NB4 (cell line): ENCODE measurements around the gene ADGRL2.

ENCODE experiments used
- MAX ChIP-seq: IDR thresholded peaks from 2 replicates; pipeline ENCODE4 v1.6.1; 2011; ENCODE audit warnings: low read depth, low read length
- MYC ChIP-seq: IDR thresholded peaks from 2 replicates; pipeline ENCODE4 v1.6.1; 2011; ENCODE audit warnings: low read depth, low read length
- POLR2A ChIP-seq: IDR thresholded peaks from 2 replicates; pipeline ENCODE4 v1.6.1; 2011; ENCODE audit warnings: mild to moderate bottlenecking; ENCODE audit not compliant: insufficient read length; ENCODE audit errors: extremely low read depth
- TF ChIP-seq, protein P1 (sequence below): IDR thresholded peaks from one replicate; pipeline ENCODE4 v1.5.1; 2012; ENCODE audit warnings: low read depth, low read length

DNA sequence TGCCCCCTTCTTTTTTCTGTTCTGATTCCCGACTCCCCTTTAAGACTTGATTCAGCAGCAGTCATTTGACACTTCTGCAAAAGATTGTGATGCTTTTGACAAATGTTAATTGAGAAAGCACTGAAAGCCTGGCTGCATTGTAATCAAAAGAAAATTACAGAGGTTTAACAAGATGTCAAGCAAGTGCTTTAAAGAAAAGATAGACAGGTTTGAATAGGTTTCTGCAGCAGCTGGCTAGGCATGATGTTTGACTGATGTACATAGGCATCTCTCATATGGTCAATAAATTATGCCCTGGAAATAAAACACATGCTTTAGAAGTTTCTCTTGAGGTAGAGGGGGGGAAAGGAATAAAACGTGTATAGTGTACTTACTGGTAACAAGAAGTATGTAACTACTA, 147.8 kb downstream of the ADGRL2 start:
- TF ChIP-seq, protein P1, sequence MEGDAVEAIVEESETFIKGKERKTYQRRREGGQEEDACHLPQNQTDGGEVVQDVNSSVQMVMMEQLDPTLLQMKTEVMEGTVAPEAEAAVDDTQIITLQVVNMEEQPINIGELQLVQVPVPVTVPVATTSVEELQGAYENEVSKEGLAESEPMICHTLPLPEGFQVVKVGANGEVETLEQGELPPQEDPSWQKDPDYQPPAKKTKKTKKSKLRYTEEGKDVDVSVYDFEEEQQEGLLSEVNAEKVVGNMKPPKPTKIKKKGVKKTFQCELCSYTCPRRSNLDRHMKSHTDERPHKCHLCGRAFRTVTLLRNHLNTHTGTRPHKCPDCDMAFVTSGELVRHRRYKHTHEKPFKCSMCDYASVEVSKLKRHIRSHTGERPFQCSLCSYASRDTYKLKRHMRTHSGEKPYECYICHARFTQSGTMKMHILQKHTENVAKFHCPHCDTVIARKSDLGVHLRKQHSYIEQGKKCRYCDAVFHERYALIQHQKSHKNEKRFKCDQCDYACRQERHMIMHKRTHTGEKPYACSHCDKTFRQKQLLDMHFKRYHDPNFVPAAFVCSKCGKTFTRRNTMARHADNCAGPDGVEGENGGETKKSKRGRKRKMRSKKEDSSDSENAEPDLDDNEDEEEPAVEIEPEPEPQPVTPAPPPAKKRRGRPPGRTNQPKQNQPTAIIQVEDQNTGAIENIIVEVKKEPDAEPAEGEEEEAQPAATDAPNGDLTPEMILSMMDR = no peak
- TF ChIP-seq POLR2A = no peak
- TF ChIP-seq MAX = no peak
- TF ChIP-seq MYC = no peak
